SK-N-SH (cell line): ENCODE measurements around the gene PHYKPL. TPM values are rescaled to one million over a fixed set of nuclear protein-coding genes. Genes with fewer than 3 reads are reported as not detected.

Experiments used
- CTCF ChIA-PET: fragments of 300-600, 350-600 bp; formaldehyde crosslinking; extraction: SDS; loops from one replicate; lab custom pipeline; 2021; lab: Yijun Ruan, JAX
- POLR2A ChIA-PET: fragments of 350-600 bp; sonication (Branson Sonifier 250); formaldehyde crosslinking; extraction: SDS; loops from one replicate; lab custom pipeline; 2020; ENCODE audit warnings: antibody characterized with exemption, inconsistent platforms; lab: Yijun Ruan, JAX
- DNase-seq: peaks from one replicate; pipeline ENCODE4 v3.0.0; 2012
- H2AFZ ChIP-seq: fragments of 200-600 bp; sonication (generic); 2 replicates; pipeline ENCODE4 v1.8.1; 2016; ENCODE audit warnings: antibody characterized with exemption, mild to moderate bottlenecking, low read depth
- H3F3A ChIP-seq: fragments of 200-600 bp; sonication (generic); replicated peaks from 2 replicates; pipeline ENCODE3; 2016; ENCODE audit warnings: antibody characterized with exemption, mild to moderate bottlenecking; ENCODE audit not compliant: insufficient read depth
- H3K27ac ChIP-seq, 2 experiments: fragments of 200-500 bp in 1 of 2; fragments of 200-600 bp in 1 of 2; sonication (Bioruptor generic) in 1 of 2; sonication (generic), shearing (Covaris generic) in 1 of 2; 2 replicates each; pipeline versions ENCODE4 v1.5.1 to v1.6.1; 2014 to 2016; ENCODE audit warnings: low read depth in 2 of 2, inconsistent platforms in 1 of 2, low read length in 1 of 2, mild to moderate bottlenecking in 1 of 2, mixed read lengths in 1 of 2
- H3K27me3 ChIP-seq: fragments of 200-600 bp; sonication (generic), shearing (Covaris generic); 2 replicates; pipeline ENCODE4 v1.6.1; 2016; ENCODE audit warnings: mixed run types; ENCODE audit not compliant: insufficient read depth
- H3K36me3 ChIP-seq, 2 experiments: fragments of 200-500 bp in 1 of 2; fragments of 200-600 bp in 1 of 2; sonication (Bioruptor generic) in 1 of 2; sonication (generic) in 1 of 2; replicated peaks in 1 of 2; 2 replicates each; pipeline versions ENCODE3 to v1.5.1; 2014 to 2016; ENCODE audit warnings: low read length in 1 of 2, mild to moderate bottlenecking in 1 of 2; ENCODE audit not compliant: insufficient read depth in 2 of 2, control insufficient read depth in 1 of 2
- H3K4me1 ChIP-seq, 2 experiments: fragments of 200-500 bp in 1 of 2; fragments of 200-600 bp in 1 of 2; sonication (Bioruptor generic) in 1 of 2; sonication (generic), shearing (Covaris generic) in 1 of 2; 2 replicates each; pipeline versions ENCODE4 v1.5.1 to v1.6.1; 2014 to 2016; ENCODE audit warnings: low read depth in 1 of 2, low read length in 1 of 2, mixed run types in 1 of 2; ENCODE audit not compliant: insufficient read depth in 2 of 2, control insufficient read depth in 1 of 2
- H3K4me2 ChIP-seq: fragments of 200-600 bp; sonication (generic), shearing (Covaris generic); 2 replicates; pipeline ENCODE4 v1.6.1; 2017; ENCODE audit warnings: mixed run types
- H3K4me3 ChIP-seq, 2 experiments: fragments of 200-500 bp in 1 of 2; fragments of 200-600 bp in 1 of 2; sonication (Bioruptor generic) in 1 of 2; sonication (generic), shearing (Covaris generic) in 1 of 2; 2 replicates each; pipeline versions ENCODE4 v1.5.1 to v1.8.1; 2014 to 2016; ENCODE audit warnings: low read depth in 2 of 2, inconsistent platforms in 1 of 2, low read length in 1 of 2, mild to moderate bottlenecking in 1 of 2, mixed read lengths in 1 of 2, moderate library complexity in 1 of 2
- H3K79me2 ChIP-seq: fragments of 200-600 bp; sonication (generic); 2 replicates; pipeline ENCODE4 v1.8.1; 2017; ENCODE audit warnings: mild to moderate bottlenecking; ENCODE audit not compliant: insufficient read depth
- H3K9ac ChIP-seq: fragments of 200-600 bp; sonication (generic); 2 replicates; pipeline ENCODE4 v1.6.1; 2017; ENCODE audit warnings: mixed run types
- H3K9me2 ChIP-seq: fragments of 200-600 bp; sonication (generic); 2 replicates; pipeline ENCODE4 v1.6.1; 2017; ENCODE audit warnings: mixed run types
- H3K9me3 ChIP-seq: fragments of 200-600 bp; sonication (generic); 2 replicates; pipeline ENCODE4 v1.6.1; 2017; ENCODE audit warnings: mixed run types, mild to moderate bottlenecking, moderate library complexity
- H4K20me1 ChIP-seq: fragments of 200-600 bp; sonication (generic); 2 replicates; pipeline ENCODE4 v1.6.1; 2017; ENCODE audit warnings: mild to moderate bottlenecking, mixed run types; ENCODE audit not compliant: insufficient read depth
- CHD2 ChIP-seq: fragments of 150-350 bp; IDR thresholded peaks from 2 replicates; pipeline ENCODE4 v1.6.1; 2018; ENCODE audit warnings: low read length; ENCODE audit not compliant: partially characterized antibody
- EZH2phosphoT487 ChIP-seq: fragments of 200-600 bp; sonication (generic); IDR thresholded peaks from 2 replicates; pipeline ENCODE4 v1.6.1; 2017; ENCODE audit warnings: low read depth, mixed run types, mild to moderate bottlenecking, antibody characterized with exemption, moderate library complexity, borderline replicate concordance
- FOXJ3 ChIP-seq: sonication (generic); formaldehyde crosslinking; IDR thresholded peaks from 2 replicates; pipeline ENCODE4 v1.5.1; 2020; ENCODE audit warnings: mild to moderate bottlenecking, missing genetic modification reagents
- JUND ChIP-seq: IDR thresholded peaks from 2 replicates; pipeline ENCODE4 v1.4.0; 2012
- MEF2A ChIP-seq: IDR thresholded peaks from 2 replicates; pipeline ENCODE4 v1.4.0; 2012; ENCODE audit warnings: low read depth, borderline replicate concordance
- MXI1 ChIP-seq: IDR thresholded peaks from 2 replicates; pipeline ENCODE4 v1.6.1; 2012; ENCODE audit warnings: mild to moderate bottlenecking, low read depth, low read length, improper control_type of control experiment
- NRF1 ChIP-seq: IDR thresholded peaks from 2 replicates; pipeline ENCODE4 v1.6.1; 2012; ENCODE audit warnings: low read depth, mild to moderate bottlenecking, low read length
- POLR2AphosphoS5 ChIP-seq: IDR thresholded peaks from 2 replicates; pipeline ENCODE4 v1.6.1; 2012; ENCODE audit warnings: low read depth, low read length
- RCOR1 ChIP-seq: fragments of 150-350 bp; IDR thresholded peaks from 2 replicates; pipeline ENCODE4 v1.6.1; 2017; ENCODE audit warnings: antibody characterized with exemption, low read length
- RXRA ChIP-seq: IDR thresholded peaks from 2 replicates; pipeline ENCODE4 v1.4.0; 2012; ENCODE audit warnings: low read depth, mild to moderate bottlenecking, borderline replicate concordance
- SIN3A ChIP-seq: IDR thresholded peaks from 2 replicates; pipeline ENCODE4 v1.6.1; 2012; ENCODE audit warnings: low read depth, mild to moderate bottlenecking, low read length, moderate library complexity, borderline replicate concordance
- SMC3 ChIP-seq: IDR thresholded peaks from 2 replicates; pipeline ENCODE4 v1.6.1; 2012; ENCODE audit warnings: low read depth, low read length, improper control_type of control experiment
- TAF1 ChIP-seq: IDR thresholded peaks from 2 replicates; pipeline ENCODE4 v1.6.1; 2012; ENCODE audit warnings: low read depth, mild to moderate bottlenecking, low read length, moderate library complexity, borderline replicate concordance
- TCF12 ChIP-seq: IDR thresholded peaks from 2 replicates; pipeline ENCODE4 v1.4.0; 2012
- YY1 ChIP-seq: IDR thresholded peaks from 2 replicates; pipeline ENCODE4 v1.4.0; 2012; ENCODE audit warnings: low read depth, mild to moderate bottlenecking
- WGBS: methylation state at CpG from one replicate; pipeline ENCODE4 v1.1.6; 2017; ENCODE audit warnings: low lambda C conversion rate; 5-methylcytosine and 5-hydroxymethylcytosine counted together
- polyA plus RNA-seq, 3 experiments: library from polyadenylated mRNA; depleted of rRNA; stranded (reverse); fragments of >200 nt; gene quantifications; 2 replicates each; pipeline ENCODE4 v1.2.3, GENCODE V29; 2012
- TF ChIP-seq, protein P1 (sequence below): IDR thresholded peaks from 2 replicates; pipeline ENCODE4 v1.4.0; 2012; ENCODE audit warnings: low read depth, borderline replicate concordance
- TF ChIP-seq, protein P2 (sequence below): fragments of 150-350 bp; IDR thresholded peaks from 2 replicates; pipeline ENCODE4 v1.6.1; 2017; ENCODE audit warnings: antibody characterized with exemption, low read length, low read depth, borderline replicate concordance
- TF ChIP-seq, protein P3 (sequence below): fragments of 150-350 bp; IDR thresholded peaks from 2 replicates; pipeline ENCODE4 v1.6.1; 2016; ENCODE audit warnings: mild to moderate bottlenecking, low read depth, low read length
- TF ChIP-seq, protein P4 (sequence below): IDR thresholded peaks from 2 replicates; pipeline ENCODE4; 2012

Gene PHYKPL
- polyA plus RNA-seq, 1 of the 3 experiments (the other 2 are of a cell fraction) = 46.8 TPM

DNA sequence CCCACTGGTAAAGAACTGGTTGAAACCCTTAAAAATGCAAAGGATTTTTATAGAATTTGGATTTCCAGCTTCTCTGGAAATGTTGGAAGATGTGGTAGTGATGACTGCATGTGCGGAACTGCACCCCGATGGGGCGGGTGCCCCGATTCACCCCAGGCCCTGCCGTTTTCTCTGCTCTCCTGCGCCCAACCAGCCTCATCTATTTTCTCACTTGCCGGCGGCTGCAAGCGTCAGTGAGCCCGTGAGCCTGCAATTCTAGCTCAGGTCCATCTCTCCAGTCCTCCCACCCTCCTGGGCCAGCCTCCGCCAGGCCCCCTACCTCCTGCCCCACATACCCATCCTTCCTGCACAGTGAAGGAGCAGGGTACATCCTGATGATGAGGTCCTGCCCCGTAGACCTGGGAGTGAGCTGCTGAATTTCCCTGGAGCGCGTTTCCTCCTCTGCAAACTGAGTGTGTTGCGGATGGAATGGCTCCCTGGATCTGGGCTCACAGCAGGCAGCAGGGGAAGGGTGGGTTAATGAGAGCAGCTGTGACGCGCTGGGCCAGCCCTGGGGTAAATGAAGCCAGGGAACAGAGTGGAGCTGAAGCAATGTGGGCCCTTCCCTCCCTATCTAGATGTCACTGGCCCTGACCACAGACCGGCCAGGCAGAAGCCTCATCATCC lies 45.9 kb upstream of the PHYKPL start:
- H2AFZ ChIP-seq = no peak overlapping the region
- no peaks in the 10 kb centered on the region for H3F3A ChIP-seq

DNA sequence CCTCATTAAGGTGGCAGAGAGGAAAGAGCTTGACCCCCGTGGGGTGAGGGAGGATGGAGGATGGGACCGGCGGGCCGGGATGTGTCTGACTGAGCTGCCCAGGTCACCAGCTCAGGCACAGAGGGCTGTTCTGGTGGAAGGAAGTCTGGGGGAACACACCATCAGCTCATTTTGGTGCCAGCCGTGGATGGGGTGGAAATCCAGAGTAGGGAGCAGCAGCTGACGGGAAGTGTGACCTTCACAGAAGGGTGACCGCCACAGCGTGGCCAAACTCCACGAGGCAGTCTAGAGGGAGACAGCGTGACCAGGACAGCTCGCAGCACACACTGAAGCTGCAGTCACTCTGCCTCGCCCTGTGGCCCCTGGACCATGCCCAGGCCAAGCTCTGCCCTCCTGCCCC lies 45.3 kb upstream of the PHYKPL start:
- Histone ChIP-seq H3K27ac (no peak overlapping the region), H3K4me1 (peaks cover 0 to 28% of the 10 kb centered on the region in 2 experiments; a peak in 1 of 4 replicates), H3K4me3 (no peak overlapping the region), H3F3A (no peaks in the 10 kb centered on the region), H3K36me3 (no peaks in the 10 kb centered on the region), H3K9me2 (no peaks in the 10 kb centered on the region), H3K9ac (no peak overlapping the region), H3K79me2 (no peaks in the 10 kb centered on the region), H3K9me3 (no peaks in the 10 kb centered on the region), H3K27me3 (no peaks in the 10 kb centered on the region), H2AFZ (no peak overlapping the region), H4K20me1 (no peaks in the 10 kb centered on the region), H3K4me2 (no peak overlapping the region)
- DNase-seq = no peak
- POLR2A ChIA-PET = interaction anchor here (1.2 kb wide), 1 partner anchor 312 kb away, joined by 4 read pairs; the partner anchor contains the start of gene COL23A1
- 36% methylated on average over 9 of the region's 12 CpGs for WGBS
- CTCF ChIA-PET = interaction anchor here (1.0 to 13.7 kb wide), 8 partner anchors 11 to 344 kb away, joined by 3 to 265 read pairs (median 3); partner anchors contain the start of gene COL23A1
- TF ChIP-seq RXRA (no peak), SMC3 (no peak), SIN3A (no peak), TAF1 (no peak), MXI1 (no peak), TCF12 (no peak), EZH2phosphoT487 (no peak), FOXJ3 (CRISPR knock-in tag) (no peak), YY1 (no peak), POLR2AphosphoS5 (no peak), JUND (no peak), CHD2 (no peak), NRF1 (no peak)
- TF ChIP-seq, protein P1, sequence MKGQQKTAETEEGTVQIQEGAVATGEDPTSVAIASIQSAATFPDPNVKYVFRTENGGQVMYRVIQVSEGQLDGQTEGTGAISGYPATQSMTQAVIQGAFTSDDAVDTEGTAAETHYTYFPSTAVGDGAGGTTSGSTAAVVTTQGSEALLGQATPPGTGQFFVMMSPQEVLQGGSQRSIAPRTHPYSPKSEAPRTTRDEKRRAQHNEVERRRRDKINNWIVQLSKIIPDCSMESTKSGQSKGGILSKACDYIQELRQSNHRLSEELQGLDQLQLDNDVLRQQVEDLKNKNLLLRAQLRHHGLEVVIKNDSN = no peak

More for the DNA sequence above, 45.9 kb upstream of the PHYKPL start:
- WGBS = 60% methylated on average over 14 of the region's 18 CpGs
- Histone ChIP-seq H3K79me2 (no peaks in the 10 kb centered on the region), H3K4me2 (no peak overlapping the region), H3K4me3 (no peak overlapping the region), H3K4me1 (peaks cover 0 to 28% of the 10 kb centered on the region in 2 experiments; a peak in 1 of 4 replicates), H3K27ac (no peak overlapping the region), H3K27me3 (no peaks in the 10 kb centered on the region), H3K9me3 (no peaks in the 10 kb centered on the region), H3K36me3 (no peaks in the 10 kb centered on the region), H4K20me1 (no peaks in the 10 kb centered on the region), H3K9me2 (no peaks in the 10 kb centered on the region), H3K9ac (no peak overlapping the region)
- POLR2A ChIA-PET = interaction anchor here (1.2 kb wide), 1 partner anchor 312 kb away, joined by 4 read pairs; the partner anchor contains the start of gene COL23A1
- peak; percentile 49 for DNase-seq
- CTCF ChIA-PET = interaction anchor here (1.0 to 13.7 kb wide), 17 partner anchors 11 to 344 kb away, joined by 3 to 265 read pairs (median 9); partner anchors contain the start of gene COL23A1
- TF ChIP-seq NRF1 (no peak), MXI1 (no peak), RXRA (no peak), POLR2AphosphoS5 (no peak), CHD2 (no peak), SIN3A (no peak), EZH2phosphoT487 (no peak), MEF2A (no peak), RCOR1 (no peak)
- TF ChIP-seq, protein P2, sequence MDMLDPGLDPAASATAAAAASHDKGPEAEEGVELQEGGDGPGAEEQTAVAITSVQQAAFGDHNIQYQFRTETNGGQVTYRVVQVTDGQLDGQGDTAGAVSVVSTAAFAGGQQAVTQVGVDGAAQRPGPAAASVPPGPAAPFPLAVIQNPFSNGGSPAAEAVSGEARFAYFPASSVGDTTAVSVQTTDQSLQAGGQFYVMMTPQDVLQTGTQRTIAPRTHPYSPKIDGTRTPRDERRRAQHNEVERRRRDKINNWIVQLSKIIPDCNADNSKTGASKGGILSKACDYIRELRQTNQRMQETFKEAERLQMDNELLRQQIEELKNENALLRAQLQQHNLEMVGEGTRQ = no peak
- TF ChIP-seq, protein P1 = no peak
- TF ChIP-seq, protein P3, sequence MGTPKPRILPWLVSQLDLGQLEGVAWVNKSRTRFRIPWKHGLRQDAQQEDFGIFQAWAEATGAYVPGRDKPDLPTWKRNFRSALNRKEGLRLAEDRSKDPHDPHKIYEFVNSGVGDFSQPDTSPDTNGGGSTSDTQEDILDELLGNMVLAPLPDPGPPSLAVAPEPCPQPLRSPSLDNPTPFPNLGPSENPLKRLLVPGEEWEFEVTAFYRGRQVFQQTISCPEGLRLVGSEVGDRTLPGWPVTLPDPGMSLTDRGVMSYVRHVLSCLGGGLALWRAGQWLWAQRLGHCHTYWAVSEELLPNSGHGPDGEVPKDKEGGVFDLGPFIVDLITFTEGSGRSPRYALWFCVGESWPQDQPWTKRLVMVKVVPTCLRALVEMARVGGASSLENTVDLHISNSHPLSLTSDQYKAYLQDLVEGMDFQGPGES = no peak
- TF ChIP-seq, protein P4, sequence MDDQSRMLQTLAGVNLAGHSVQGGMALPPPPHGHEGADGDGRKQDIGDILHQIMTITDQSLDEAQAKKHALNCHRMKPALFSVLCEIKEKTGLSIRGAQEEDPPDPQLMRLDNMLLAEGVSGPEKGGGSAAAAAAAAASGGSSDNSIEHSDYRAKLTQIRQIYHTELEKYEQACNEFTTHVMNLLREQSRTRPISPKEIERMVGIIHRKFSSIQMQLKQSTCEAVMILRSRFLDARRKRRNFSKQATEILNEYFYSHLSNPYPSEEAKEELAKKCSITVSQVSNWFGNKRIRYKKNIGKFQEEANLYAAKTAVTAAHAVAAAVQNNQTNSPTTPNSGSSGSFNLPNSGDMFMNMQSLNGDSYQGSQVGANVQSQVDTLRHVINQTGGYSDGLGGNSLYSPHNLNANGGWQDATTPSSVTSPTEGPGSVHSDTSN = no peak
